ENCODE data around the gene MECP2. TPM values are rescaled to one million over a fixed set of nuclear protein-coding genes. Genes with fewer than 3 reads are reported as not detected.

Gene MECP2
- total RNA-seq, 1 experiment from 2014 or later, result 52.8 TPM

DNA sequence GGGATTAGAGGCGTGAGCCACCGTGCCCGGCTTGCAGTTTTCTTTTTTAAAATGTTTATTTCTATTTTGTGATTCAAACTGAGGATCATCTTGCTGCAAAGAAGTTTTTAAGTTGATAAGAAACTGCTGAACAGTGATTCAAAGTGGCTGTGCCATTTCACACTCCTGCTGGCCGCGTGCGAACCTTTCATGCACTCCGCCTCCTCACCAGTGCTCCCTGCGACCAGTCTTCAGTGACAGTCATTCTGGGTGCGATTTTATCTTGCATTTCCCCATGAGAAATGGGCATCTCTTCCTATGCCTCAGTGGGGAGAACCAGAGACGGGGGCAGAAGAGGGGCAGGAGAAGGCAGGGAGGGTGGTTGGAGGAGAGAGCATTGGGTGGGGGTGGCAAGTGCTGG lies 103.5 kb downstream of the MECP2 start:
- Histone ChIP-seq H3K36me3 (ENCODE audit: insufficient read depth, low read length, poor library complexity, severe bottlenecking) (no peaks in the 10 kb centered on the region), H3K9me3 (ENCODE audit: low read depth, low read length, poor library complexity, severe bottlenecking) (no peaks in the 10 kb centered on the region), H3K4me1 (ENCODE audit: insufficient read depth, low read length, poor library complexity, severe bottlenecking) (no peaks in the 10 kb centered on the region), H3K27me3 (replicated peaks; ENCODE audit: insufficient read depth, low read depth, low read length, poor library complexity) (peaks cover 4% of the 10 kb centered on the region), H3K27ac (ENCODE audit: low read depth, low read length, poor library complexity, severe bottlenecking) (no peak overlapping the region), H3K4me3 (ENCODE audit: low read depth, low read length, poor library complexity, severe bottlenecking) (no peak overlapping the region)
- BruUV-seq (replicated peaks), result no TSS peak
- intact Hi-C loops (cut with micrococcal nuclease; ENCODE audit: unreplicated experiment), result no loop called here
- no peak for DNase-seq (ENCODE audit: low spot score)
- TF ChIP-seq EZH2 (IDR thresholded peaks at IDR 0.05; ENCODE audit: borderline replicate concordance, low read depth, low read length, poor library complexity, severe bottlenecking), result no peak
- ChIA-PET CTCF (no interaction called here), POLR2A (ENCODE audit: low non-redundant PET) (no interaction called here)

DNA sequence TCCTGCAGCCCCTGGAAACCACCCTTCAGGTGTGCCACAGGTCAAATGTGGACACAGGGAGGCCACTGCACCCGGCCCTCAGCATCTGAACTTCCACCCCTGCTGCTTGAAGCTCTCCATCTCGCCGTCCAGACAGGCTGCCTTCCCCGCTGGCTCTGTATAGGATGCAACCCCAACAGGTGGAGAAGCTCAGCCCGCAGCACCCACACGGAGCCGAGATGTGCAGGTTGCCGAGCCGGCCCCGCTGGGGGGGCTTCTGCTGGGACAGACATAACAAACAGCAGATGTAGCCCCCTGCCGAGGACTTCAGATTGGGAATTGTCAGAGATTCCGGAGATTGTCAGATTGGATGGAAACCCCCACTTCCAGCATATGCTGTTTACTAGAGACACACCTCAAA lies 104.4 kb downstream of the MECP2 start:
- intact Hi-C loops (cut with micrococcal nuclease; ENCODE audit: unreplicated experiment), result no loop called here
- H3K36me3 ChIP-seq (ENCODE audit: insufficient read depth, low read length, poor library complexity, severe bottlenecking), result no peaks in the 10 kb centered on the region
- no peak for TF ChIP-seq CTCF (conservative IDR thresholded peaks at IDR 0.05; ENCODE audit: low read depth, low read length)
- TF ChIP-seq EZH2 (IDR thresholded peaks at IDR 0.05; ENCODE audit: borderline replicate concordance, low read depth, low read length, poor library complexity, severe bottlenecking), result no peak
- H3K4me1 ChIP-seq (ENCODE audit: insufficient read depth, low read length, poor library complexity, severe bottlenecking), result no peaks in the 10 kb centered on the region
- no peak overlapping the region for H3K4me3 ChIP-seq (ENCODE audit: low read depth, low read length, poor library complexity, severe bottlenecking)
- peaks cover 4% of the 10 kb centered on the region for H3K27me3 ChIP-seq (replicated peaks; ENCODE audit: insufficient read depth, low read depth, low read length, poor library complexity)
- ChIA-PET CTCF (no interaction called here), POLR2A (ENCODE audit: low non-redundant PET) (no interaction called here)
- no peaks in the 10 kb centered on the region for H3K9me3 ChIP-seq (ENCODE audit: low read depth, low read length, poor library complexity, severe bottlenecking)
- H3K27ac ChIP-seq (ENCODE audit: low read depth, low read length, poor library complexity, severe bottlenecking), result no peak overlapping the region
- no peak for DNase-seq (ENCODE audit: low spot score)
- BruUV-seq (replicated peaks), result no TSS peak

DNA sequence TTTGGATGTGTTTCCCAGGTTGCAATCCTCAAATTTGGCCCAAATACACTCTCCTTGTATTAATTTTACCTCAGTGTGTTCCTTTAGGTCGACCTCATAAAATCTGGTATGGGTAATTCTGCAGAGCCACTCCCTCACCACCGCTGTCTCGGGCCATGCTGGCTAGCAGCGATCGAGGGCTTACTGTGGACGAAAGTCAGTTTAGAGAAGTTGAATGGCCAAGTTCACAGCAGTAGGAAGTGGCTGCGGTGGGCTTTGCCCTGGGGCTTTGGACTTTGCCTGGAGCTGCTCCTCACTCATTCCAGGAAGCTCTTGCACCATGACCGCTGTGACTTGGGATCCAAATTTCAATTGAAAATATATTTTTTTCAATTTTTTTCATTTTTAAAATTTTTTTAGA lies 105.3 kb downstream of the MECP2 start:
- POLR2A ChIA-PET (ENCODE audit: low non-redundant PET), result no interaction called here
- Histone ChIP-seq H3K9me3 (ENCODE audit: low read depth, low read length, poor library complexity, severe bottlenecking) (no peaks in the 10 kb centered on the region), H3K36me3 (ENCODE audit: insufficient read depth, low read length, poor library complexity, severe bottlenecking) (no peaks in the 10 kb centered on the region), H3K27me3 (replicated peaks; ENCODE audit: insufficient read depth, low read depth, low read length, poor library complexity) (peaks cover 4% of the 10 kb centered on the region), H3K4me3 (ENCODE audit: low read depth, low read length, poor library complexity, severe bottlenecking) (no peak overlapping the region), H3K4me1 (ENCODE audit: insufficient read depth, low read length, poor library complexity, severe bottlenecking) (no peaks in the 10 kb centered on the region), H3K27ac (ENCODE audit: low read depth, low read length, poor library complexity, severe bottlenecking) (no peak overlapping the region)
- DNase-seq (ENCODE audit: low spot score), result no peak
- intact Hi-C loops (cut with micrococcal nuclease; ENCODE audit: unreplicated experiment), result no loop called here
- BruUV-seq (replicated peaks), result no TSS peak
- CTCF ChIA-PET, result no interaction called here
- TF ChIP-seq EZH2 (IDR thresholded peaks at IDR 0.05; ENCODE audit: borderline replicate concordance, low read depth, low read length, poor library complexity, severe bottlenecking) (no peak), CTCF (conservative IDR thresholded peaks at IDR 0.05; ENCODE audit: low read depth, low read length) (no peak)

- Histone ChIP-seq H3K36me3 (ENCODE audit: insufficient read depth, low read length, poor library complexity, severe bottlenecking) (no peaks in the 10 kb centered on the region), H3K4me3 (ENCODE audit: low read depth, low read length, poor library complexity, severe bottlenecking) (no peak overlapping the region), H3K27me3 (replicated peaks; ENCODE audit: insufficient read depth, low read depth, low read length, poor library complexity) (no peaks in the 10 kb centered on the region), H3K27ac (ENCODE audit: low read depth, low read length, poor library complexity, severe bottlenecking) (no peak overlapping the region), H3K4me1 (ENCODE audit: insufficient read depth, low read length, poor library complexity, severe bottlenecking) (no peaks in the 10 kb centered on the region), H3K9me3 (ENCODE audit: low read depth, low read length, poor library complexity, severe bottlenecking) (no peaks in the 10 kb centered on the region)
- TF ChIP-seq CTCF (conservative IDR thresholded peaks at IDR 0.05; ENCODE audit: low read depth, low read length) (no peak), EZH2 (IDR thresholded peaks at IDR 0.05; ENCODE audit: borderline replicate concordance, low read depth, low read length, poor library complexity, severe bottlenecking) (no peak)
- CTCF ChIA-PET, result no interaction called here
- POLR2A ChIA-PET (ENCODE audit: low non-redundant PET), result no interaction called here
- no peak for DNase-seq (ENCODE audit: low spot score)
- intact Hi-C loops (cut with micrococcal nuclease; ENCODE audit: unreplicated experiment), result no loop called here
- BruUV-seq (replicated peaks), result no TSS peak
These were observed 106.4 kb downstream of the MECP2 start for GRCh38 chrX:153991013-153991580.
